Measurements from ENCODE around the gene KDM4C.

Gene KDM4C

DNA sequence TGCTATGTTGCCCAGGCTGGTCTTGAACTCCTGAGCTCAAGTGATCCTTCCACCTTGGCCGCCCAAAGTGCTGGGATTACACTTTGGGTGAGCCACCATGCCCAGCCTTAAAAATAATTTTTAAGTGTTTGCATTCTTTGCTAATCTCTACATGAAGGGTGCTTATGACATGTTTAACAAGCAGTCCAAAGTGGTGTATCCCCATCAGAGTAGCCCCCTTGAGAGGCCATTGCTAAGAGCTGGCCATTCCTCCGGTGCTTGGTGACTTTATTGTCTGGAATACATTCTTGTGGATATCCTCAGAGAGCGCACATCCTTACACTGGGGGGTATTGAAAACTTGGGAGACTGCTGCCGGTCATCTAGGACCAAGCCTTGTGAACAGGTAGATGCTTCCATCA is 395.4 kb downstream of the KDM4C start:
- peaks cover 0 to 7% of the 10 kb centered on the region in 2 donors for H3K36me3 ChIP-seq (ENCODE audit: control insufficient read depth in 2 of 2, insufficient read depth in 2 of 2, low read length in 2 of 2)
- H3K4me1 ChIP-seq (ENCODE audit: control insufficient read depth in 2 of 2, insufficient read depth in 2 of 2, low read length in 2 of 2): peaks cover 14 to 17% of the 10 kb centered on the region in 2 donors
- H3K27me3 ChIP-seq (ENCODE audit: control insufficient read depth in 2 of 2, insufficient read depth in 2 of 2, low read length in 2 of 2): no peaks in the 10 kb centered on the region
- H3K9ac ChIP-seq (ENCODE audit: low read depth in 1 of 2, low read length in 2 of 2): no peak overlapping the region
- H3K4me3 ChIP-seq (ENCODE audit: low read length in 2 of 2): no peak overlapping the region
- H3K9me3 ChIP-seq (ENCODE audit: control insufficient read depth in 2 of 2, low read length in 2 of 2): no peaks in the 10 kb centered on the region
- H3K27ac ChIP-seq (ENCODE audit: low read depth in 2 of 2, low read length in 2 of 2): no peak overlapping the region

DNA sequence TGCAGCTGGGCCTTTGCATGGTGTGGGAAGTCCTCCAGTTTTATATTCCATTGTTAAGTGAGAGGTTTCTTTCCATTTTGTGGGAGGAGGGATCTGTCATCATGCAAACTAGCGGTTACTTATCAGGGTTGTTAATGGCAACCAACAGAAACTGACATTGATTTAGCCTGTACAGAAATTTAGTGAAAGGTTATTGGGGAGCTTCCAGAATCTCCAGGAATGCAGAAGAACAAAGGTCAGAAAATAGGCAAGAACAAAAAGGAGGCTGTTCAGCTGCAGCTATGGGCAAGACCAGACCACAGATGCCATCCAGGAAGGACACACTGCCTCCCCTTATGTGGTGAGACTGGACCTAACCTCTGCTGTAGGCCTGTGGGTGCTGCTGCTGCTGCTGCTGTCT is 395.8 kb downstream of the KDM4C start:
- Histone ChIP-seq H3K4me1 (ENCODE audit: control insufficient read depth in 2 of 2, insufficient read depth in 2 of 2, low read length in 2 of 2) (peaks cover 14 to 16% of the 10 kb centered on the region in 2 donors), H3K9ac (ENCODE audit: low read depth in 1 of 2, low read length in 2 of 2) (no peak overlapping the region), H3K27me3 (ENCODE audit: control insufficient read depth in 2 of 2, insufficient read depth in 2 of 2, low read length in 2 of 2) (no peaks in the 10 kb centered on the region), H3K4me3 (ENCODE audit: low read length in 2 of 2) (no peak overlapping the region), H3K36me3 (ENCODE audit: control insufficient read depth in 2 of 2, insufficient read depth in 2 of 2, low read length in 2 of 2) (peaks cover 0 to 7% of the 10 kb centered on the region in 2 donors), H3K9me3 (ENCODE audit: control insufficient read depth in 2 of 2, low read length in 2 of 2) (no peaks in the 10 kb centered on the region), H3K27ac (ENCODE audit: low read depth in 2 of 2, low read length in 2 of 2) (no peak overlapping the region)

DNA sequence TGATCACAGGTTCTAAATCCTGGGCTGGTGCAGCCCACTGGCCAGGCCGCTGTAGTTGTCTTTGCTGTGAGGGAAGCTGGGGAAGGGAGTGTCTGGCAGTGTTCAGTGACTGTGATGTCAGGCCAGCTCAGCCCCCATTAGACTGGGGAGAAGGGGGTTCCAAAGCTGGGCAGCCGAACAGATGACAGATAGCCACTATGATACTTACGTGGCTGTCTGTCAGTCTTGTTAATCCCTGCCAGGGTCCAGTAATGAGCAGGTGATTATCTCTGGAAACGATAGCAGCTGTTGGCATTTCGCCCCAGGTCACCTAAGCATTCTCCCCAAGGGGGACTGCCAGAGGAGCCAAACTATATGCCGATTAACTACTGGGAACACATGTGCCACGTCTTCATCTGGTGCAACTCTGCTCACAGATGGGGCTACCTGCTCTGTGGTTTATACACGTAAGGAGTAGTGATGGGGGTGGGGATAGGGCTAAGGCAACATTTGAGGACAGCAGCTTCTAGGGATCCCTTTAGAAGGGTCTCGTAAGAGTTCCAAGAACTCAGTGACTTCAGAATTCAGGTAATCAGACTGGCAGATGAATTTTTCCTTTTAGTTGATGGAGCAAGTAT is 396.3 kb downstream of the KDM4C start:
- Histone ChIP-seq H3K27me3 (ENCODE audit: control insufficient read depth in 2 of 2, insufficient read depth in 2 of 2, low read length in 2 of 2) (no peaks in the 10 kb centered on the region), H3K4me3 (ENCODE audit: low read length in 2 of 2) (no peak overlapping the region), H3K9ac (ENCODE audit: low read depth in 1 of 2, low read length in 2 of 2) (no peak overlapping the region), H3K36me3 (ENCODE audit: control insufficient read depth in 2 of 2, insufficient read depth in 2 of 2, low read length in 2 of 2) (peaks cover 0 to 7% of the 10 kb centered on the region in 2 donors), H3K27ac (ENCODE audit: low read depth in 2 of 2, low read length in 2 of 2) (no peak overlapping the region), H3K4me1 (ENCODE audit: control insufficient read depth in 2 of 2, insufficient read depth in 2 of 2, low read length in 2 of 2) (peaks cover 11 to 16% of the 10 kb centered on the region in 2 donors), H3K9me3 (ENCODE audit: control insufficient read depth in 2 of 2, low read length in 2 of 2) (no peaks in the 10 kb centered on the region)

DNA sequence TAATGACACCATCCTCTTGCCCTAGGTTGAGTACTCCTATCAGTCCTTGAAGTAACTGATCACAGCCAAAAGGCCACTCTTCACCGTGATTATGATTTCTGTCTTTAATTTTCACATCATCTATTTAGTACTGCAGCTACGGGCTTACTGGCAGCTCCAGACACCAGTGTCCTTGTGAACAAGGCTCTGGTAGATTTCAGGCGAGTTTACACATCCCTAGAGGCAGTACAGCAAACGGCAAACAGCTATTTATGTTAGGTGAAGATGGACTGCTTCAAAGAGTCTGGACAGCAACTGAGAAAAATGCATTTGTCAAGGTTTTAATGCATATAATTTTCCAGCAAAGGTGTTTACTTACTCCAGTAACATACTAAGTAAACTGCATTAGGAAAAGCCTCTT is 396.9 kb downstream of the KDM4C start:
- Histone ChIP-seq H3K4me1 (ENCODE audit: control insufficient read depth in 2 of 2, insufficient read depth in 2 of 2, low read length in 2 of 2) (peaks cover 8 to 12% of the 10 kb centered on the region in 2 donors), H3K4me3 (ENCODE audit: low read length in 2 of 2) (no peak overlapping the region), H3K9ac (ENCODE audit: low read depth in 1 of 2, low read length in 2 of 2) (no peak overlapping the region), H3K9me3 (ENCODE audit: control insufficient read depth in 2 of 2, low read length in 2 of 2) (no peaks in the 10 kb centered on the region), H3K36me3 (ENCODE audit: control insufficient read depth in 2 of 2, insufficient read depth in 2 of 2, low read length in 2 of 2) (peaks cover 0 to 7% of the 10 kb centered on the region in 2 donors), H3K27ac (ENCODE audit: low read depth in 2 of 2, low read length in 2 of 2) (no peak overlapping the region), H3K27me3 (ENCODE audit: control insufficient read depth in 2 of 2, insufficient read depth in 2 of 2, low read length in 2 of 2) (no peaks in the 10 kb centered on the region)

DNA sequence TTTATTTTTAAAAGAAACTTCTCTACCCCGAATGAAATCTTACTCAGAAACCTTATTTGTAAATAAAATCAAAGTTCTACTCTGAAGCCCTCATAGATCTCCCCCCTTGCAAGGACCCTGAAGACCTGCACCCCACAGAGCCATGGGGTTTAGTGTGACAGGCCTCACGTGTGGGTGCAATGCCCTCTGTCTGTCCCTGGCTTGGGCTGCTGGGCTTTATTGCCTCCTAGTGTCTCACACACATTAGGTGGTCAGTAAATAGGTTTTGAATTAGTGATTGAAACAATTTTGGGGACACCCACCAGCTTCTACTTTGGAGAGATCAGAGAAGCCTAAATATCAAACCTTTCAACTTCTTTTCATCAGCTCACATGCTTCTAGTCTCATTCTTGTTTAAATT is 403.7 kb downstream of the KDM4C start:
- H3K27me3 ChIP-seq (ENCODE audit: control insufficient read depth in 2 of 2, insufficient read depth in 2 of 2, low read length in 2 of 2): no peaks in the 10 kb centered on the region
- no peak overlapping the region for H3K4me3 ChIP-seq (ENCODE audit: low read length in 2 of 2)
- peaks cover 2 to 4% of the 10 kb centered on the region in 2 donors for H3K36me3 ChIP-seq (ENCODE audit: control insufficient read depth in 2 of 2, insufficient read depth in 2 of 2, low read length in 2 of 2)
- no peak overlapping the region for H3K9ac ChIP-seq (ENCODE audit: low read depth in 1 of 2, low read length in 2 of 2)
- no peaks in the 10 kb centered on the region for H3K9me3 ChIP-seq (ENCODE audit: control insufficient read depth in 2 of 2, low read length in 2 of 2)
- H3K27ac ChIP-seq (ENCODE audit: low read depth in 2 of 2, low read length in 2 of 2): no peak overlapping the region
- peaks cover 0 to 9% of the 10 kb centered on the region in 2 donors for H3K4me1 ChIP-seq (ENCODE audit: control insufficient read depth in 2 of 2, insufficient read depth in 2 of 2, low read length in 2 of 2)

DNA sequence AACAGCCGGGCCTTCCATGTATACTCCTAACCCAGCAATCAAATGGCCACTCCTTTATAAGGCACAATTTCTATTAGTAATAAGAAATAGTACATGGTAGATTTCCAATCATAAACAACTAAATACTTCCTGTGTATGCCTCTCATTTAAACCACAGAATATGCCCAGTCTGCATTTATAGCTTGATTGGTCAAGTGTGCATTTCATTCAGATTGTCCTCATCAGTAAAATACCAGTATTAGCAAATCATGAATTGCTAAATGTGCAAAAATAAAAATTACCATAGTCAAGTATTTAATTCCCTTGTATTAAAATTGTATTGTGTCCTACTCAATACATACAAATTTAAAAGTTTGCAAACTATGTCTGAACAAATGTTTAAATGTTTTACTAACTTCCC is 406.2 kb downstream of the KDM4C start:
- Histone ChIP-seq H3K27me3 (ENCODE audit: control insufficient read depth in 2 of 2, insufficient read depth in 2 of 2, low read length in 2 of 2) (no peaks in the 10 kb centered on the region), H3K36me3 (ENCODE audit: control insufficient read depth in 2 of 2, insufficient read depth in 2 of 2, low read length in 2 of 2) (peaks cover 4 to 7% of the 10 kb centered on the region in 2 donors), H3K4me1 (ENCODE audit: control insufficient read depth in 2 of 2, insufficient read depth in 2 of 2, low read length in 2 of 2) (peaks cover 0 to 9% of the 10 kb centered on the region in 2 donors), H3K9me3 (ENCODE audit: control insufficient read depth in 2 of 2, low read length in 2 of 2) (no peaks in the 10 kb centered on the region), H3K27ac (ENCODE audit: low read depth in 2 of 2, low read length in 2 of 2) (no peak overlapping the region), H3K9ac (ENCODE audit: low read depth in 1 of 2, low read length in 2 of 2) (no peak overlapping the region), H3K4me3 (ENCODE audit: low read length in 2 of 2) (no peak overlapping the region)

DNA sequence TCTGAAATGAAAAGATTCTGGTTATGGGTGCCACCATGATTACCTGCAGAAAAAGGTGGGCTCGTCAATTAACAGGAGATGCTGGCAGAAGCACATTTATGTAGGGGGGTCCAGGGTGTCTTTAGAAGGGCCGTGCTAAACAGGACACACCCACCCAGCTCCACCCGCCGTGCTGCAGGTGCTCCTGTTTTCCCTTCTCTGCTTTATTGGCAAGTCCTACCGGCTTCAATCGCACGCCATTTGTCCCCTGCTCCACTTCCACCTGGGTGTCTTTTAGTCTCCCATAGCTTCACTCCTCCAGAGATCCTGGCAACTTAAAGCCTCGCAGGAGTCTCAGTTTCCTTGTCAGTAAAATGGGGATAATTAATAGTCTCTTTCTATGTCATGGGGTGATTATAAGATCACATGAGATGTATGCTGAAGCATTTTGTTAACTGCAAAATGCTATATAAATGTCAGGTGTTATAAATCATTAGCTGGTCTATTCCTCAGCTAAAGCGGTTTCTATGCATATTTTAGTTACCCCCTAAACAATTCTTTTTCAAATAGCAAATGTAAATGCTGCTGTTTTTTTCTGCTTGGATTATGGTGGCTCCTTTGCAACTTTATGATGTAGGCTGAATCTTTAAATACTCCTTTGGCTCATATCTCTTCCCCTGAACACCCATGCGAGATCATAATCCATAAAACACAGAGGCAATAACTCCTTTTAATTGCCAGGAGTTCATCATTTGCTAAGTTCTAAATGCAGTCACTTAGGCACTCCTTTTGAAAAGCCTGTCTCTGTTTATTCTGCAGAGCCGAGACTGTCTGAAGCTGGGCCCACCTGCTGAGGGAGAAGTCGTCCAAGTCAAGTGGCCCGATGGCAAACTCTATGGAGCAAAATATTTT is 406.9 kb downstream of the KDM4C start:
- Histone ChIP-seq H3K4me3 (ENCODE audit: low read length in 2 of 2) (peak overlapping the region; percentile 11 to 15), H3K9me3 (ENCODE audit: control insufficient read depth in 2 of 2, low read length in 2 of 2) (no peaks in the 10 kb centered on the region), H3K9ac (ENCODE audit: low read depth in 1 of 2, low read length in 2 of 2) (no peak overlapping the region), H3K4me1 (ENCODE audit: control insufficient read depth in 2 of 2, insufficient read depth in 2 of 2, low read length in 2 of 2) (peaks cover 0 to 9% of the 10 kb centered on the region in 2 donors), H3K27me3 (ENCODE audit: control insufficient read depth in 2 of 2, insufficient read depth in 2 of 2, low read length in 2 of 2) (no peaks in the 10 kb centered on the region), H3K36me3 (ENCODE audit: control insufficient read depth in 2 of 2, insufficient read depth in 2 of 2, low read length in 2 of 2) (peaks cover 4 to 7% of the 10 kb centered on the region in 2 donors), H3K27ac (ENCODE audit: low read depth in 2 of 2, low read length in 2 of 2) (peak overlapping the region; percentile 14 to 17)

DNA sequence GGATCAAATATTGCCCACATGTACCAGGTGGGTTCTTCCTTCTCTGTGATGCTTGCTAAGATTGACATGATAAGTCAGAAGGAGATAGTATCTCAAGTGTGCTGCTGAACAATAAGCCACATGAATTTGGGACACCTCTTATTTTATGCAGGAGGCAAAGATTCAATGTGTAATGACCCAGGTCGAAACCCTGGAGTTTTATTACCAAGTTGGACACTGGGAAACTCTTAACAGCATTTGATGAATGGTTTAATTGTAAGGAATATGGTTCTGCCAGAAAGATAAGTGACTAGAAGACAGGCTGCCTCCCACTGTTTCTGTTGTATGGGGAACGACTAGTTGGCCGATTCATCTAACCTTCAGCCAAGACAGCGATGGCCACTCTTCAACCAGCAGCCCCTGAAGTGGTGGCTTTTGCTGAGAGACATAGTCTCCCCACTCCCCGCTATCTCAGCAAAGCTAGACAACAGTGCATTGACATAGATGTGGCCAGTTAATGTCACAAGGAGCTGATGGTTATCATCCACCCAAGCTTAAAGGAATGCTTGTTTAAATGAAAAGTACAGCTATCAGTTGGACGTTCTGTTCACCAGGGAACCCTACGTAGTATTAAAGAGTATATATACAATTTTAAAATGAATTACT is 407.7 kb downstream of the KDM4C start:
- Histone ChIP-seq H3K9ac (ENCODE audit: low read depth in 1 of 2, low read length in 2 of 2) (no peak overlapping the region), H3K27ac (ENCODE audit: low read depth in 2 of 2, low read length in 2 of 2) (peak overlapping the region in 1 of 2 donors; percentile 14), H3K9me3 (ENCODE audit: control insufficient read depth in 2 of 2, low read length in 2 of 2) (no peaks in the 10 kb centered on the region), H3K36me3 (ENCODE audit: control insufficient read depth in 2 of 2, insufficient read depth in 2 of 2, low read length in 2 of 2) (peaks cover 4 to 12% of the 10 kb centered on the region in 2 donors), H3K4me3 (ENCODE audit: low read length in 2 of 2) (no peak overlapping the region), H3K27me3 (ENCODE audit: control insufficient read depth in 2 of 2, insufficient read depth in 2 of 2, low read length in 2 of 2) (no peaks in the 10 kb centered on the region), H3K4me1 (ENCODE audit: control insufficient read depth in 2 of 2, insufficient read depth in 2 of 2, low read length in 2 of 2) (peaks cover 0 to 9% of the 10 kb centered on the region in 2 donors)

DNA sequence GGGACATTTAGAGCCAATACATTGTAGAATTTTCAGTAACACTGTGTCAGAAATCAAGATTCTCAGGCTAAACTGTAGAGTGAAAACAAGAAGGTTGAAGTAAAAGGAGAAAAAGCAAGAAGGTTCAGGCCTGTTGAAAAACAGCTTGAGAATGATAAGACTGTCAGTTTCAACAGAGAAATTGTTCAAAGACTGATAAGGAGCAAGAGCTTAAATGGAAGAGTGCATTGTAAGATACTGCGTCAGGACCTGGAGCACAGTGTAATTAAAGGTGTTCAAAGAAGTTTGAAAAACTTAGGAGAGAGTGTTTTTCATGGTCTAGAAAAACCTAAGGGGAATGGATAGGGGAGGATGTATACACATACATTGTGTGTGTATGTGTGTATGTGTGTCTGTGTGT is 408.3 kb downstream of the KDM4C start:
- Histone ChIP-seq H3K9me3 (ENCODE audit: control insufficient read depth in 2 of 2, low read length in 2 of 2) (no peaks in the 10 kb centered on the region), H3K4me3 (ENCODE audit: low read length in 2 of 2) (no peak overlapping the region), H3K27me3 (ENCODE audit: control insufficient read depth in 2 of 2, insufficient read depth in 2 of 2, low read length in 2 of 2) (no peaks in the 10 kb centered on the region), H3K4me1 (ENCODE audit: control insufficient read depth in 2 of 2, insufficient read depth in 2 of 2, low read length in 2 of 2) (peaks cover 0 to 9% of the 10 kb centered on the region in 2 donors), H3K36me3 (ENCODE audit: control insufficient read depth in 2 of 2, insufficient read depth in 2 of 2, low read length in 2 of 2) (peaks cover 8 to 12% of the 10 kb centered on the region in 2 donors), H3K9ac (ENCODE audit: low read depth in 1 of 2, low read length in 2 of 2) (no peak overlapping the region), H3K27ac (ENCODE audit: low read depth in 2 of 2, low read length in 2 of 2) (no peak overlapping the region)

Measured in mucosa of rectum (tissue), 2 donors.